Thyroid gland (tissue), 4 donors: ENCODE data around the gene AADACL3. TPM values are rescaled to one million over a fixed set of nuclear protein-coding genes. Genes with fewer than 3 reads are reported as not detected.

Source experiments
- DNase-seq, 2 donors: peaks; one replicate each; pipeline ENCODE4 v3.0.0-alpha.2; 2019
- H3K27ac ChIP-seq, 3 donors: fragments of 200-600 bp; sonication (generic); 1 replicate in 2 of 3; 2 replicates in 1 of 3; pipeline ENCODE4 v1.5.1; 2016 to 2019; ENCODE audit warnings: mild to moderate bottlenecking in 1 of 3, moderate library complexity in 1 of 3
- H3K27me3 ChIP-seq: fragments of 200-600 bp; sonication (generic); one replicate; pipeline ENCODE4 v1.5.1; 2019
- H3K36me3 ChIP-seq, 2 donors: fragments of 200-600 bp; sonication (generic); one replicate each; pipeline ENCODE4 v1.5.1; 2016 to 2019
- H3K4me1 ChIP-seq, 2 donors: fragments of 200-600 bp; sonication (generic); one replicate each; pipeline ENCODE4 v1.5.1; 2017 to 2019
- H3K4me3 ChIP-seq, 3 donors: fragments of 200-600 bp; sonication (generic); replicated peaks in 1 of 3; 1 replicate in 2 of 3; 2 replicates in 1 of 3; pipeline ENCODE4 v1.5.1; 2016; ENCODE audit warnings: mild to moderate bottlenecking in 1 of 3
- H3K9me3 ChIP-seq: fragments of 200-600 bp; sonication (generic); one replicate; pipeline ENCODE4 v1.5.1; 2017
- POLR2A ChIP-seq, 2 donors: fragments of 450-650 bp; IDR thresholded peaks; one replicate each; pipeline ENCODE4 v1.6.1; 2017; ENCODE audit warnings: antibody characterized with exemption in 2 of 2, mild to moderate bottlenecking in 2 of 2, moderate library complexity in 1 of 2
- WGBS, 2 donors: methylation state at CpG; one replicate each; pipeline ENCODE4 v1.1.5; 2017; 5-methylcytosine and 5-hydroxymethylcytosine counted together
- intact Hi-C: fragments of 100-400 bp; cut with DNase I; formaldehyde crosslinking; loops from one replicate; pipeline ENCODE4 v1.15.1; 2023
- small RNA-seq: library from RNA; depleted of rRNA; stranded (forward); fragments of <200 nt; gene quantifications from one replicate; pipeline ENCODE3, GENCODE V24; 2016
- total RNA-seq, 4 donors: library from RNA; depleted of rRNA; stranded (reverse); fragments of >200 nt; gene quantifications; one replicate each; pipeline ENCODE4 v1.2.3, GENCODE V29; 2016
- TF ChIP-seq, protein P1 (sequence below), 6 experiments: fragments of 200-600 bp in 3 of 6; fragments of 450-650 bp in 3 of 6; sonication (generic) in 3 of 6; IDR thresholded peaks; one replicate each; pipeline ENCODE4 v1.5.1; 2016 to 2019; ENCODE audit warnings: antibody characterized with exemption in 6 of 6, mild to moderate bottlenecking in 2 of 6, inconsistent platforms in 1 of 6, moderate library complexity in 1 of 6

The AADACL3 gene
- total RNA-seq, 4 donors from 2014 or later, result not detected

GRCh38 chr1:12776801-12777557 is 61.1 kb downstream of the AADACL3 start:
- Histone ChIP-seq H3K36me3 (no peaks in the 10 kb centered on the region), H3K9me3 (no peaks in the 10 kb centered on the region), H3K4me3 (no peak overlapping the region), H3K27ac (no peak overlapping the region), H3K4me1 (no peaks in the 10 kb centered on the region), H3K27me3 (no peaks in the 10 kb centered on the region)
- no peak for DNase-seq
- intact Hi-C loops, result no loop called here
- 91% methylated on average over 12 to 13 of the region's 15 CpGs for WGBS, 2 donors
- TF ChIP-seq, protein P1, sequence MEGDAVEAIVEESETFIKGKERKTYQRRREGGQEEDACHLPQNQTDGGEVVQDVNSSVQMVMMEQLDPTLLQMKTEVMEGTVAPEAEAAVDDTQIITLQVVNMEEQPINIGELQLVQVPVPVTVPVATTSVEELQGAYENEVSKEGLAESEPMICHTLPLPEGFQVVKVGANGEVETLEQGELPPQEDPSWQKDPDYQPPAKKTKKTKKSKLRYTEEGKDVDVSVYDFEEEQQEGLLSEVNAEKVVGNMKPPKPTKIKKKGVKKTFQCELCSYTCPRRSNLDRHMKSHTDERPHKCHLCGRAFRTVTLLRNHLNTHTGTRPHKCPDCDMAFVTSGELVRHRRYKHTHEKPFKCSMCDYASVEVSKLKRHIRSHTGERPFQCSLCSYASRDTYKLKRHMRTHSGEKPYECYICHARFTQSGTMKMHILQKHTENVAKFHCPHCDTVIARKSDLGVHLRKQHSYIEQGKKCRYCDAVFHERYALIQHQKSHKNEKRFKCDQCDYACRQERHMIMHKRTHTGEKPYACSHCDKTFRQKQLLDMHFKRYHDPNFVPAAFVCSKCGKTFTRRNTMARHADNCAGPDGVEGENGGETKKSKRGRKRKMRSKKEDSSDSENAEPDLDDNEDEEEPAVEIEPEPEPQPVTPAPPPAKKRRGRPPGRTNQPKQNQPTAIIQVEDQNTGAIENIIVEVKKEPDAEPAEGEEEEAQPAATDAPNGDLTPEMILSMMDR (IDR thresholded peaks at IDR 0.05), result no peak
- TF ChIP-seq POLR2A (IDR thresholded peaks at IDR 0.05), result no peak

Small RNA genes within 50 kb of the gene (small RNA-seq; reads per million reads assigned to genes)
- gene AC244670.1, result not detected

Other genes with a start within 250 kb of the AADACL3 start
- 100 to 1,000 TPM; 181 to 304 (median 268) TPM for gene DHRS3, start 97.9 kb upstream of the AADACL3 start, total RNA-seq
- gene AADACL4, start 72.0 kb upstream of the AADACL3 start, total RNA-seq, result not detected
- not detected for gene CFAP107, start 30.1 kb downstream of the AADACL3 start, total RNA-seq
- gene PRAMEF12, start 57.6 kb downstream of the AADACL3 start, total RNA-seq, result not detected
- gene PRAMEF1, start 75.3 kb downstream of the AADACL3 start, total RNA-seq, result not detected
- not detected for gene PRAMEF11, start 115.3 kb downstream of the AADACL3 start, total RNA-seq
- not detected for gene HNRNPCL1, start 132.6 kb downstream of the AADACL3 start, total RNA-seq
- gene PRAMEF2, start 141.0 kb downstream of the AADACL3 start, total RNA-seq, result not detected
- gene PRAMEF4, start 170.1 kb downstream of the AADACL3 start, total RNA-seq, result not detected
- not detected for gene PRAMEF10, start 182.2 kb downstream of the AADACL3 start, total RNA-seq
- gene PRAMEF7, start 200.5 kb downstream of the AADACL3 start, total RNA-seq, result not detected
- gene PRAMEF6, start 231.5 kb downstream of the AADACL3 start, total RNA-seq, result not detected